Smooth muscle cell of bladder (primary cell): ENCODE measurements around the gene C15orf40. TPM values are rescaled to one million over a fixed set of nuclear protein-coding genes. Genes with fewer than 3 reads are reported as not detected.

ENCODE experiments used
- total RNA-seq: library from RNA; depleted of rRNA; stranded (reverse); fragments of >200 nt; gene quantifications from 2 replicates; pipeline ENCODE4 v1.2.3, GENCODE V29; 2014

The C15orf40 gene
- total RNA-seq: 5.7 and 8.1 TPM in 2 replicates

DNA sequence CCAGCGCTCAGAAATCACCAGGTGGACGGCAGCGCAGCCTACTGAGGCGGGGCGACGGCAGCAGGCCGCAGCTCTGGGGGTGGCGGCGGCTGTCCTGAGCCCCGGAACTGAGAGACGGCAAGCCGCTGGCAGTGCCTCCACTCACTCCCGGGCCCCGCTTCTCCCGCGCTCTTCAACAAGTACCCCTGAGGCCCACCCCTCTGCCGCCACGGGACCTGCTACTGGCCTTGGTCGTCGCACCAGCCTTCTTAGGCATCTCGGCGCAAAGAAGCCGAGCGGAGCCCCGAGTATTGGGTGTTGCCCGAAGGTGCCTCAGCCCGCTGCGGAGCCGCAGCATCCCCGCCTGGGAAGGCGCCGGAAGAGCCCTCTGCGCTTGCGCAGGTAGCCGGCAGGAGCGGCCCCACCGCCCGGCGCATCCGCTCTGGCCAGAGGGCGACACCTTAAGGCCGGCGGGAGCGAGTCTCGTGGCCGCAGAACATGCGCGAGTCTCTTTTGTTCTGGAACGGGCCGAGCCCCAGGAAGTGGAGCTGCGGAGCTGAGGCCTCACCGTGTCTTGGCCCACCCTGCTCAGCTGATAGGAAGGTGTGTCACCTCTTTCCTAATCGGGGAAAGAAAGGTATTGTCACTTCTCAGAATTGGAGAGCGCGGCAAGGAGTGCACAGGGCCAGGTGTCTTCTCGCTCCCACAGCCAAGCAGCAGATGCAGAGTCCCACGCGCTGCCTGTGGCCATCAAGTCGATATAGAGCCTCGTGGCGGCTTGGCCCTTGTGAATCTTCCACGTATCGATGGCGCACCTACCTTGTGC lies at the start of gene C15orf40:
Gene C15orf40, minus strand, starts transcription at position 369 of the 805 bp plus-strand sequence. Its CDS starts 32 bp downstream, at position 337.

DNA sequence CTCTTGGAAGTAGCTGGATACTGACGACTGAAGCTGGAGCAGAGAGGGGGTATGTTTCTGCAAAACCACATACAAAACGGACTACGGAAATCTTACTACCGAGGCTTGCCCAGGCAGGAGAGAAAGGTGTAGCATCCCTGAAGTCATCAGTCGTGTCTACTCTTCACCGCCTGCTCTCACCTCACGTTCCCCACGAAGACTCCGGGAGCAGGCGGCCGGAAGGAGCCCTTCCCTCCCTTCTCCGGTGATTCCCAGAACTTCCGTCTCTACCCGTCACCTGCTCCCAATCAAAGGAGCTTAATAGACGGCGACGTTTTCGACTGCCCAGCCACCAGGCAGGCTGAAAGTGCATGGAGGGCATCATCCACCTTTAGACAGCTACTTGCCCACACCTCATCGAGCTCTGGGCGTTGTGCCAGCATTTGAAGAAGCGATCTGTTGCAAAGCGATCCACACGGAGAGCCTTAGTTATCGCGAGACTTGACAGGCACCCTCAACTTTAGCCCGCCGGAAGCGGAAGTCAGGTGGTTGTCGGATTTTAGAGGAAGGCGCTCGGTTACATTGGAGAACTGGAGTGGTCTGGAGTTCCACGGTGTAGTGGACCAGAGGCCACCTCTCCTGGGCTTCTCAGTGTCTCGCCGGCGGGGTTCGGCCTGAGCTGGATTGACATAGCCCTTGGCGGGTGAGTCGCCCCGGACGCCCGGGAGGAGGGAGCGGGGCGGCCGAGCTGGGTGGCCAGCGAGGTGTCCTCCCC lies 25.6 kb downstream of the C15orf40 start, which contains the start of gene RAMAC:
Gene RAMAC, plus strand, starts transcription at position 523 of the 754 bp plus-strand sequence. CDS start 2,809 bp downstream, outside the sequence.

DNA sequence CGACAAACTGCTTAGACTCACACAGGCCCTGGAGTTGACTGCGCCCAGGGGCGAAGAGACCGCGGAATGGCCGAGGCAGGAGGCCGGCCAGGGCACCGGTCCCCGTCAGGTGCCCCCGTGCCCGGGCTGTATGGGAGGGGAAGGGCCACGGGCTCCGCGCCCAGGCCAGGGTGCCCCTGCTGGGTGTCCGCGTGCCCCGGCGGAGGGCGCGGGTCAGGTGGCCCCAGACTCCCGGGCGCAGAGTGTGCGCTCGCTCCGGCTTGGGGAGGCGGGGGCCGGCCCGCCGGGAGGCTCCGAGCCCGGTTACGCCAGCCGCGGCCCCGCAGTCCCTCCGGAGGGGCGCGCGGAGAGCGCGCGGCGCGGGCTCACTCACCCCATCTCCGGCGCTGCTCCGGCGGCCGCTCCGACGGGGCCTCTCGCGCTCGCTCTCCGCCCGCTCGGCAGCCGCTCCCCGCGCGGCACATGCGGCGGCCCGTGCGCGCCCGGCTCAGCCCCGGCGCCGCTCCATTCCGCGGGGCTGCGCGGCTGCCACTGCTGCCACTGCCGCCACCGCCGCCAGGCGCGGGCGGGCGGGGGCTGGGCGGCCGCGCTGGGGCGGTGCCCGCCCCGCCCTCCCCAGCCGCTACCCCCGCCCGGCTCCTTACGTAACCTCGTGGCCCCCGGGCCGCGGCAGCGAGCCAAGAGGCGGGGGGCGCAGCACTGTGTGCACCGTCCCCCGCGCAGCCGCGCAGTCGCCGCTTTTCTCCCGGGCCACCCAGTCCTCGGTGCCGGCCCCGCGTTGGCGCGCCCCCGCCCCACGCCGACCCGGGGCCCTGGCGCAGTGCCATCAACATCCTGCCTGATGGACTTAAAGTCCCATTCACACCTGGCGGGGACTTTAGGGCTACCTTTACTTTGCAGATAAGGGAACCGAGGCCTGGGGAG lies 59.0 kb downstream of the C15orf40 start, which contains the start of gene HOMER2:
Gene HOMER2, minus strand, starts transcription at position 563 of the 924 bp plus-strand sequence. Its CDS starts 185 bp downstream, at position 378.

Other genes starting within 250 kb of the C15orf40 start
- gene FSD2, start 205.6 kb downstream of the C15orf40 start, total RNA-seq: not detected in 2 replicates
- 2.8 and 4.1 TPM in 2 replicates for gene WHAMM, start 202.0 kb downstream of the C15orf40 start, total RNA-seq
- gene HOMER2, start 58.9 kb downstream of the C15orf40 start, total RNA-seq: 2.4 and 2.6 TPM in 2 replicates
- 29.6 and 30.7 TPM in 2 replicates for gene RAMAC, start 25.4 kb downstream of the C15orf40 start, total RNA-seq
- 75.2 and 82.6 TPM in 2 replicates for gene BTBD1, start 55.6 kb upstream of the C15orf40 start, total RNA-seq
- 0.55 and 1.4 TPM in 2 replicates for gene TM6SF1, start 96.0 kb upstream of the C15orf40 start, total RNA-seq
- gene HDGFL3, start 196.2 kb upstream of the C15orf40 start, total RNA-seq: 21.6 and 42.0 TPM in 2 replicates